GM18868 (cell line): ENCODE results near the gene ANKRA2.

ENCODE experiments used
- ATAC-seq: cut with Tn5 transposase; IDR thresholded peaks from one replicate; pipeline ENCODE4 v1.9.1; 2021; ENCODE audit warnings: mild to moderate bottlenecking, moderate library complexity; ENCODE audit not compliant: unreplicated experiment

Gene ANKRA2

GRCh38 chr5:73507062-73507461, 58.4 kb downstream of the ANKRA2 start:
- no peak for ATAC-seq

- ATAC-seq: no peak
Observed at GRCh38 chr5:73506459-73506955, 58.9 kb downstream of the ANKRA2 start.
